OCI-LY7 (cell line): ENCODE results near the gene IL6ST. TPM values are rescaled to one million over a fixed set of nuclear protein-coding genes. Genes with fewer than 3 reads are reported as not detected.

Source experiments
- BruUV-seq: library from RNA; stranded (reverse); fragments of 400-500 nt; replicated peaks from 2 replicates; lab custom pipeline; 2021; lab: Mats Ljungman, UMichigan
- CTCF ChIA-PET: fragments of 300-600 bp; sonication (Branson Sonifier 250); formaldehyde crosslinking; loops from one replicate; lab custom pipeline; 2022; ENCODE audit warnings: antibody characterized with exemption; ENCODE audit not compliant: unreplicated experiment; lab: Charles Lee
- POLR2A ChIA-PET: fragments of 300-600 bp; sonication (Branson Sonifier 250); formaldehyde crosslinking; loops from one replicate; lab custom pipeline; 2022; ENCODE audit warnings: antibody characterized with exemption; lab: Charles Lee
- DNase-seq: peaks from one replicate; pipeline ENCODE4 v3.0.0-alpha.2; 2015; ENCODE audit warnings: low spot score
- H2AFZ ChIP-seq: fragments of 200-600 bp; sonication (generic), shearing (Covaris generic); 2 replicates; pipeline ENCODE4 v1.6.1; 2014; ENCODE audit warnings: mild to moderate bottlenecking, antibody characterized with exemption, low read length, moderate library complexity
- H3K27ac ChIP-seq: fragments of 200-600 bp; sonication (generic); 2 replicates; pipeline ENCODE4 v1.5.1; 2014; ENCODE audit warnings: mixed run types, low read depth, mild to moderate bottlenecking, moderate library complexity, low read length, inconsistent platforms; ENCODE audit not compliant: poor library complexity, severe bottlenecking
- H3K36me3 ChIP-seq: fragments of 200-600 bp; sonication (generic); 2 replicates; pipeline ENCODE4 v1.6.1; 2014; ENCODE audit warnings: mild to moderate bottlenecking, antibody characterized with exemption, low read length, moderate library complexity, mixed read lengths; ENCODE audit not compliant: insufficient read depth
- H3K4me1 ChIP-seq: fragments of 200-600 bp; sonication (generic); 2 replicates; pipeline ENCODE4 v1.5.1; 2014; ENCODE audit warnings: mild to moderate bottlenecking, low read length; ENCODE audit not compliant: insufficient read depth, poor library complexity, severe bottlenecking
- H3K4me2 ChIP-seq: fragments of 200-600 bp; sonication (generic); 2 replicates; pipeline ENCODE4 v1.6.1; 2014; ENCODE audit warnings: mild to moderate bottlenecking, low read length
- H3K4me3 ChIP-seq: fragments of 200-600 bp; sonication (generic); 2 replicates; pipeline ENCODE4 v1.5.1; 2014; ENCODE audit warnings: mild to moderate bottlenecking, low read depth, low read length; ENCODE audit not compliant: poor library complexity, severe bottlenecking
- H3K79me2 ChIP-seq: fragments of 200-600 bp; sonication (generic); 2 replicates; pipeline ENCODE4 v1.6.1; 2016; ENCODE audit warnings: low read depth, mild to moderate bottlenecking, low read length, moderate library complexity, mixed read lengths; ENCODE audit not compliant: insufficient read depth
- H3K9me2 ChIP-seq: fragments of 200-600 bp; sonication (generic); 2 replicates; pipeline ENCODE4 v1.6.1; 2016; ENCODE audit warnings: mild to moderate bottlenecking, low read length, mixed read lengths; ENCODE audit not compliant: insufficient read depth
- H3K9me3 ChIP-seq: fragments of 200-600 bp; sonication (generic); 2 replicates; pipeline ENCODE4 v1.6.1; 2014; ENCODE audit warnings: mild to moderate bottlenecking, mixed run types, low read length, mixed read lengths
- H4K20me1 ChIP-seq: fragments of 200-600 bp; sonication (generic); 2 replicates; pipeline ENCODE4 v1.6.1; 2014; ENCODE audit warnings: mild to moderate bottlenecking, antibody characterized with exemption, low read length, moderate library complexity, mixed read lengths; ENCODE audit not compliant: insufficient read depth
- CTCF ChIP-seq: fragments of 200-600 bp; sonication (generic); conservative IDR thresholded peaks from 2 replicates; pipeline ENCODE4 v1.5.1; 2014; ENCODE audit warnings: mild to moderate bottlenecking, antibody characterized with exemption, low read length, moderate library complexity, mixed read lengths
- EZH2phosphoT487 ChIP-seq: fragments of 200-600 bp; sonication (generic); IDR thresholded peaks from 2 replicates; pipeline ENCODE4 v1.6.1; 2018; ENCODE audit warnings: low read depth, borderline replicate concordance, mild to moderate bottlenecking, mixed run types, antibody characterized with exemption, low read length, moderate library complexity, mixed read lengths
- intact Hi-C: fragments of 100-400 bp; cut with micrococcal nuclease; formaldehyde crosslinking; loops from one replicate; pipeline ENCODE4 v1.10.0; 2022; ENCODE audit not compliant: unreplicated experiment
- total RNA-seq, 2 experiments: library from RNA; depleted of rRNA in 1 of 2; stranded (reverse); fragments of >200 nt in 1 of 2; shearing (Covaris generic) in 1 of 2; gene quantifications; 2 replicates each; pipeline ENCODE4 v1.2.3, GENCODE V29; 2014 to 2022

IL6ST gene
- total RNA-seq, 2 experiments from 2014 or later = 5.6 to 13.3 TPM

GRCh38 chr5:55919625-55920024, 75.1 kb downstream of the IL6ST start:
- no peak for DNase-seq
- no peaks in the 10 kb centered on the region for H4K20me1 ChIP-seq
- intact Hi-C loops = no loop called here
- no peak overlapping the region for H3K27ac ChIP-seq
- TF ChIP-seq CTCF (no peak), EZH2phosphoT487 (no peak)
- CTCF ChIA-PET = no interaction called here
- peaks cover 7% of the 10 kb centered on the region for H3K4me1 ChIP-seq
- no peaks in the 10 kb centered on the region for H3K9me3 ChIP-seq
- no peaks in the 10 kb centered on the region for H3K9me2 ChIP-seq
- POLR2A ChIA-PET = interaction anchor here (0.6 kb wide), 1 partner anchor 114 kb away, joined by 3 read pairs; no protein-coding TSS in a partner anchor
- no peak overlapping the region for H3K4me2 ChIP-seq
- H3K36me3 ChIP-seq = no peaks in the 10 kb centered on the region
- H3K4me3 ChIP-seq = no peak overlapping the region
- BruUV-seq = no TSS peak
- H3K79me2 ChIP-seq = no peaks in the 10 kb centered on the region
- H2AFZ ChIP-seq = no peak overlapping the region

GRCh38 chr5:55918087-55919035, 76.4 kb downstream of the IL6ST start:
- no peak overlapping the region for H3K4me2 ChIP-seq
- POLR2A ChIA-PET = no interaction called here
- H2AFZ ChIP-seq = no peak overlapping the region
- no peaks in the 10 kb centered on the region for H3K36me3 ChIP-seq
- no peak for DNase-seq
- intact Hi-C loops = no loop called here
- BruUV-seq = no TSS peak
- no peak overlapping the region for H3K27ac ChIP-seq
- no peak for TF ChIP-seq CTCF
- no peak for TF ChIP-seq EZH2phosphoT487
- H3K4me3 ChIP-seq = no peak overlapping the region
- peaks cover 7% of the 10 kb centered on the region for H3K4me1 ChIP-seq
- H3K9me3 ChIP-seq = no peaks in the 10 kb centered on the region
- no peaks in the 10 kb centered on the region for H3K79me2 ChIP-seq
- H4K20me1 ChIP-seq = no peaks in the 10 kb centered on the region
- H3K9me2 ChIP-seq = no peaks in the 10 kb centered on the region
- CTCF ChIA-PET = no interaction called here
